ENCODE results near the gene MATN1. TPM values are rescaled to one million over a fixed set of nuclear protein-coding genes. Genes with fewer than 3 reads are reported as not detected.

MATN1 gene
- total and polyA plus RNA-seq, 4 donors, result 0.50 to 1.4 (median 0.88) TPM

GRCh38 chr1:30712583-30712982 lies 10.8 kb downstream of the MATN1 start:
- Histone ChIP-seq H3K27me3 (ENCODE audit: control insufficient read depth, insufficient read depth, low read length) (no peaks in the 10 kb centered on the region), H3K9me3 (ENCODE audit: control insufficient read depth, insufficient read depth, low read length) (no peaks in the 10 kb centered on the region), H3K4me1 (ENCODE audit: control insufficient read depth, insufficient read depth, low read length) (peaks cover 29% of the 10 kb centered on the region), H3K4me3 (ENCODE audit: low read depth, low read length) (no peak overlapping the region), H3K36me3 (ENCODE audit: control insufficient read depth, insufficient read depth, low read length) (no peaks in the 10 kb centered on the region), H3K27ac (ENCODE audit: low read depth, low read length) (no peak overlapping the region)
- no peak for DNase-seq (ENCODE audit: low read depth in 4 of 6, low spot score in 6 of 6)
- 92% methylated on average over 2 of the region's 6 CpGs for WGBS (ENCODE audit: insufficient coverage)

GRCh38 chr1:30710407-30710806 lies 13.0 kb downstream of the MATN1 start:
- no peak for DNase-seq (ENCODE audit: low read depth in 4 of 6, low spot score in 6 of 6)
- Histone ChIP-seq H3K27me3 (ENCODE audit: control insufficient read depth, insufficient read depth, low read length) (no peaks in the 10 kb centered on the region), H3K27ac (ENCODE audit: low read depth, low read length) (no peak overlapping the region), H3K9me3 (ENCODE audit: control insufficient read depth, insufficient read depth, low read length) (no peaks in the 10 kb centered on the region), H3K4me1 (ENCODE audit: control insufficient read depth, insufficient read depth, low read length) (peaks cover 35% of the 10 kb centered on the region), H3K36me3 (ENCODE audit: control insufficient read depth, insufficient read depth, low read length) (no peaks in the 10 kb centered on the region), H3K4me3 (ENCODE audit: low read depth, low read length) (no peak overlapping the region)
- WGBS (ENCODE audit: insufficient coverage), result no CpG with 5 or more reads among the region's 2 CpGs

GRCh38 chr1:30708361-30708728 lies 15.0 kb downstream of the MATN1 start:
- no peaks in the 10 kb centered on the region for H3K27me3 ChIP-seq (ENCODE audit: control insufficient read depth, insufficient read depth, low read length)
- no peak overlapping the region for H3K4me3 ChIP-seq (ENCODE audit: low read depth, low read length)
- peaks cover 44% of the 10 kb centered on the region for H3K4me1 ChIP-seq (ENCODE audit: control insufficient read depth, insufficient read depth, low read length)
- 61% methylated on average over 6 of the region's 8 CpGs for WGBS (ENCODE audit: insufficient coverage)
- no peak for DNase-seq (ENCODE audit: low read depth in 4 of 6, low spot score in 6 of 6)
- H3K36me3 ChIP-seq (ENCODE audit: control insufficient read depth, insufficient read depth, low read length), result no peaks in the 10 kb centered on the region
- no peaks in the 10 kb centered on the region for H3K9me3 ChIP-seq (ENCODE audit: control insufficient read depth, insufficient read depth, low read length)
- H3K27ac ChIP-seq (ENCODE audit: low read depth, low read length), result no peak overlapping the region

- Histone ChIP-seq H3K4me1 (ENCODE audit: control insufficient read depth, insufficient read depth, low read length) (peaks cover 42% of the 10 kb centered on the region), H3K36me3 (ENCODE audit: control insufficient read depth, insufficient read depth, low read length) (no peaks in the 10 kb centered on the region), H3K4me3 (ENCODE audit: low read depth, low read length) (no peak overlapping the region), H3K27ac (ENCODE audit: low read depth, low read length) (no peak overlapping the region), H3K9me3 (ENCODE audit: control insufficient read depth, insufficient read depth, low read length) (no peaks in the 10 kb centered on the region), H3K27me3 (ENCODE audit: control insufficient read depth, insufficient read depth, low read length) (no peaks in the 10 kb centered on the region)
- 77% methylated on average over 8 of the region's 16 CpGs for WGBS (ENCODE audit: insufficient coverage)
- DNase-seq (ENCODE audit: low read depth in 4 of 6, low spot score in 6 of 6), result peak; percentile 49 to 97 (median 80)
Observed at GRCh38 chr1:30707412-30708360, 15.7 kb downstream of the MATN1 start.

GRCh38 chr1:30706528-30706927 lies 16.9 kb downstream of the MATN1 start:
- peak in 2 of 6 donors; percentile 58 to 62 for DNase-seq (ENCODE audit: low read depth in 4 of 6, low spot score in 6 of 6)
- H3K27ac ChIP-seq (ENCODE audit: low read depth, low read length), result no peak overlapping the region
- H3K4me3 ChIP-seq (ENCODE audit: low read depth, low read length), result no peak overlapping the region
- 51% methylated on average over 8 of the region's 9 CpGs for WGBS (ENCODE audit: insufficient coverage)
- no peaks in the 10 kb centered on the region for H3K27me3 ChIP-seq (ENCODE audit: control insufficient read depth, insufficient read depth, low read length)
- no peaks in the 10 kb centered on the region for H3K36me3 ChIP-seq (ENCODE audit: control insufficient read depth, insufficient read depth, low read length)
- H3K9me3 ChIP-seq (ENCODE audit: control insufficient read depth, insufficient read depth, low read length), result no peaks in the 10 kb centered on the region
- H3K4me1 ChIP-seq (ENCODE audit: control insufficient read depth, insufficient read depth, low read length), result peaks cover 33% of the 10 kb centered on the region

GRCh38 chr1:30705698-30706097 lies 17.7 kb downstream of the MATN1 start:
- no peaks in the 10 kb centered on the region for H3K36me3 ChIP-seq (ENCODE audit: control insufficient read depth, insufficient read depth, low read length)
- H3K4me1 ChIP-seq (ENCODE audit: control insufficient read depth, insufficient read depth, low read length), result peaks cover 33% of the 10 kb centered on the region
- H3K27ac ChIP-seq (ENCODE audit: low read depth, low read length), result no peak overlapping the region
- 20% methylated on average over 1 of the region's 4 CpGs for WGBS (ENCODE audit: insufficient coverage)
- H3K9me3 ChIP-seq (ENCODE audit: control insufficient read depth, insufficient read depth, low read length), result no peaks in the 10 kb centered on the region
- no peak overlapping the region for H3K4me3 ChIP-seq (ENCODE audit: low read depth, low read length)
- DNase-seq (ENCODE audit: low read depth in 4 of 6, low spot score in 6 of 6), result peak in 1 of 6 donors; percentile 47
- H3K27me3 ChIP-seq (ENCODE audit: control insufficient read depth, insufficient read depth, low read length), result no peaks in the 10 kb centered on the region

- Histone ChIP-seq H3K27me3 (ENCODE audit: control insufficient read depth, insufficient read depth, low read length) (no peaks in the 10 kb centered on the region), H3K36me3 (ENCODE audit: control insufficient read depth, insufficient read depth, low read length) (no peaks in the 10 kb centered on the region), H3K27ac (ENCODE audit: low read depth, low read length) (no peak overlapping the region), H3K9me3 (ENCODE audit: control insufficient read depth, insufficient read depth, low read length) (no peaks in the 10 kb centered on the region), H3K4me1 (ENCODE audit: control insufficient read depth, insufficient read depth, low read length) (peaks cover 33% of the 10 kb centered on the region), H3K4me3 (ENCODE audit: low read depth, low read length) (no peak overlapping the region)
- 55% methylated on average over 9 of the region's 14 CpGs for WGBS (ENCODE audit: insufficient coverage)
- DNase-seq (ENCODE audit: low read depth in 4 of 6, low spot score in 6 of 6), result peak in 1 of 6 donors; percentile 79
Observed at GRCh38 chr1:30704765-30705509, 18.4 kb downstream of the MATN1 start.

GRCh38 chr1:30704271-30704670 lies 19.1 kb downstream of the MATN1 start:
- Histone ChIP-seq H3K4me3 (ENCODE audit: low read depth, low read length) (no peak overlapping the region), H3K4me1 (ENCODE audit: control insufficient read depth, insufficient read depth, low read length) (peaks cover 33% of the 10 kb centered on the region), H3K27me3 (ENCODE audit: control insufficient read depth, insufficient read depth, low read length) (no peaks in the 10 kb centered on the region), H3K27ac (ENCODE audit: low read depth, low read length) (no peak overlapping the region), H3K9me3 (ENCODE audit: control insufficient read depth, insufficient read depth, low read length) (no peaks in the 10 kb centered on the region), H3K36me3 (ENCODE audit: control insufficient read depth, insufficient read depth, low read length) (no peaks in the 10 kb centered on the region)
- WGBS (ENCODE audit: insufficient coverage), result 77% methylated on average over 4 of the region's 4 CpGs
- DNase-seq (ENCODE audit: low read depth in 4 of 6, low spot score in 6 of 6), result no peak

GRCh38 chr1:30702823-30703222 lies 20.6 kb downstream of the MATN1 start:
- Histone ChIP-seq H3K27ac (ENCODE audit: low read depth, low read length) (no peak overlapping the region), H3K36me3 (ENCODE audit: control insufficient read depth, insufficient read depth, low read length) (no peaks in the 10 kb centered on the region), H3K4me1 (ENCODE audit: control insufficient read depth, insufficient read depth, low read length) (peaks cover 41% of the 10 kb centered on the region), H3K4me3 (ENCODE audit: low read depth, low read length) (no peak overlapping the region), H3K27me3 (ENCODE audit: control insufficient read depth, insufficient read depth, low read length) (no peaks in the 10 kb centered on the region), H3K9me3 (ENCODE audit: control insufficient read depth, insufficient read depth, low read length) (no peaks in the 10 kb centered on the region)
- no peak for DNase-seq (ENCODE audit: low read depth in 4 of 6, low spot score in 6 of 6)
